ENCODE measurements around the gene CHD3. TPM values are rescaled to one million over a fixed set of nuclear protein-coding genes. Genes with fewer than 3 reads are reported as not detected.

CHD3 gene
- total and polyA plus RNA-seq, 10 of the 15 experiments (the other 5 are each of a cell fraction or from before 2014, with no cell fraction given), result 1.4 to 86.8 (median 39.1) TPM

DNA sequence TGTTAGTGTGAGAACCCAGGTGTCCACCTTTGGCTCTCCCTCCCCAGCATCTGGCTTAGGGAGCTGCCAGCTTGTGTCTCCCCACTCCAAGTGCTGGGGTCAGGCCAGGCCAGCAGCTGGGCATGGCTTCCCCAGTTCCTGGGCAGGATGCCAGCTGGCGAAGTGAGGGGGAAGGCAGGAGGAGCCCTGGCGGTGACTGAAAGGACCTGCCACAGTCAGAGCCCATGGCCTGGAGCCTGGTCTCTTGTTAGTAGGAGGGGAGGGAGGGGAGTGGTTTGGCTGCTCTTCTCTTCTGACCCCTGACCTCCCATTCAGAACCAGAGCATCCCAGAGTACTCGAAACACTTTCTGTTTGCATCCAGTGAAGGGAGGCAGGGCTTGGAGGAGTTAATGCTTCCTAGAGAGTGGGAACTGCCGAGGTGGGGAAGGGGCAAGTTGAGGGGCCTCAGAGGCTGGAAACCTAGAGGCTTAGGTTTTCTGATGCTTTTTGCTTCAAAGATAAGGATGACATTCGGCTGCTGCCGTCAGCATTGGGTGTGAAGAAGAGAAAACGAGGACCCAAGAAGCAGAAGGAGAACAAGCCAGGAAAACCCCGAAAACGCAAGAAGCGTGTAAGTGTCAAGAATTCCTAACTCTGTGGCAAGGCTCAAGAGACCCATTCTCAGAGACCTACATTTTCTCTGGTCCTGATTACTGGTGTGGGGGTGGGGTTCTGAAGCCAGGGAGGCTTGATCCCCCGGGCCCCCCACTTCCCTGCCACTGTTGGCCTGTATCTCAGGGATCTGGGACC lies 772 bp downstream of the CHD3 start:
- Histone ChIP-seq H3K9me3 (replicated peaks; ENCODE audit: control insufficient read depth, insufficient read depth, low read length) (no peaks in the 10 kb centered on the region), H3K4me3 (0 out of 2 replicates have a peak overlapping the region, but pooled peaks have one; percentile 88), H2AFZ (ENCODE audit: control insufficient read depth, low read depth, low read length) (no peak overlapping the region), H4K20me1 (ENCODE audit: control insufficient read depth, insufficient read depth) (no peaks in the 10 kb centered on the region), H3K27me3 (replicated peaks in 1 of 2; ENCODE audit: control insufficient read depth in 2 of 2, insufficient read depth in 2 of 2, low read length in 1 of 2) (no peaks in the 10 kb centered on the region), H3K27ac (ENCODE audit: control insufficient read depth, insufficient read depth) (no peak overlapping the region), H3K36me3 (ENCODE audit: control insufficient read depth in 2 of 2, insufficient read depth in 2 of 2, low read length in 1 of 2) (peaks cover 16 to 17% of the 10 kb centered on the region in 2 experiments; a peak in 3 of 4 replicates), H3K79me2 (ENCODE audit: control insufficient read depth, insufficient read depth, low read length) (peaks cover 43% of the 10 kb centered on the region), H3K4me2 (ENCODE audit: control insufficient read depth, insufficient read depth) (no peak overlapping the region; the same call in 1 of the 2 replicates), H3K9ac (ENCODE audit: control insufficient read depth, insufficient read depth, low read length) (no peak overlapping the region; the same call in 1 of the 2 replicates), H3K4me1 (ENCODE audit: control insufficient read depth, insufficient read depth, low read length) (peaks cover 6% of the 10 kb centered on the region)
- TF ChIP-seq FOXM1 (IDR thresholded peaks at IDR 0.05; ENCODE audit: low read depth, low read length) (no peak), POU2F2 (IDR thresholded peaks at IDR 0.05; ENCODE audit: borderline replicate concordance, low read depth, low read length) (no peak), YBX1 (IDR thresholded peaks at IDR 0.05) (no peak), RELA (IDR thresholded peaks at IDR 0.05; ENCODE audit: borderline replicate concordance, partially characterized antibody) (no peak), WRNIP1 (IDR thresholded peaks at IDR 0.05; ENCODE audit: borderline replicate concordance, low read depth, low read length) (no peak), PAX5 (IDR thresholded peaks at IDR 0.05; ENCODE audit: borderline replicate concordance, low read depth, low read length) (no peak), TCF3 (IDR thresholded peaks at IDR 0.05; ENCODE audit: borderline replicate concordance, insufficient read depth, low read depth, low read length) (no peak), CEBPB (IDR thresholded peaks at IDR 0.05; ENCODE audit: borderline replicate concordance in 1 of 2, low read depth in 2 of 2, low read length in 2 of 2) (no peak), RB1 (IDR thresholded peaks at IDR 0.05; ENCODE audit: borderline replicate concordance) (no peak), RAD51 (IDR thresholded peaks at IDR 0.05) (no peak), HDGF (IDR thresholded peaks at IDR 0.05) (no peak), SIN3A (IDR thresholded peaks at IDR 0.05; ENCODE audit: low read depth, low read length) (no peak), EED (IDR thresholded peaks at IDR 0.05; ENCODE audit: low read depth) (no peak), ZNF24 (IDR thresholded peaks at IDR 0.05) (no peak), NBN (IDR thresholded peaks at IDR 0.05) (no peak), EZH2 (IDR thresholded peaks at IDR 0.05; ENCODE audit: borderline replicate concordance, control insufficient read depth, low read depth, low read length) (no peak), TBL1XR1 (IDR thresholded peaks at IDR 0.05; ENCODE audit: low read depth, low read length) (no peak), CHD1 (IDR thresholded peaks at IDR 0.05; ENCODE audit: low read depth, low read length) (no peak), BHLHE40 (IDR thresholded peaks at IDR 0.05; ENCODE audit: borderline replicate concordance in 1 of 2, low read depth in 2 of 2, low read length in 1 of 2) (no peak), MYC (IDR thresholded peaks at IDR 0.05; ENCODE audit: insufficient read depth, insufficient read length, insufficient replicate concordance, low read length, severe bottlenecking) (no peak)
- in situ Hi-C loops (cut with MboI) (no loop called here), intact Hi-C loops (cut with micrococcal nuclease; ENCODE audit: unreplicated experiment) (no loop called here)
- ChIA-PET CTCF (interaction anchor here (1.5 kb wide), 2 partner anchors 18 to 26 kb away, joined by 3 read pairs; no protein-coding TSS in a partner anchor), SMC1A (ENCODE audit: uncharacterized antibody, unreplicated experiment) (no interaction called here), POLR2A (interaction anchor here (0.6 kb wide), 1 partner anchor 355 kb away, joined by 3 read pairs; no protein-coding TSS in a partner anchor), RAD21 (ENCODE audit: unreplicated experiment) (no interaction called here)
- 78% methylated on average over 11 of the region's 11 CpGs for WGBS (ENCODE audit: insufficient coverage, insufficient replicate concordance, low lambda C conversion rate, missing lambda C conversion rate)
- no TSS peak for BruUV-seq (replicated peaks)
- DNase-seq (ENCODE audit: low read depth, low spot score) (no peak), FAIRE-seq (no peak), ATAC-seq (no peak)

Data from GM12878 (cell line).